HepG2 (cell line): ENCODE results near the gene SWI5. TPM values are rescaled to one million over a fixed set of nuclear protein-coding genes. Genes with fewer than 3 reads are reported as not detected.

Experiments
- AGO2 ChIP-seq: fragments of 200-400 bp; formaldehyde crosslinking; optimal IDR thresholded peaks from 2 replicates; pipeline ENCODE3; 2017; ENCODE audit warnings: mild to moderate bottlenecking, low read depth, low read length, moderate library complexity
- CEBPG ChIP-seq: IDR thresholded peaks from 2 replicates; pipeline ENCODE4 v1.6.1; 2016
- KDM2A ChIP-seq: sonication (generic); formaldehyde crosslinking; IDR thresholded peaks from 2 replicates; pipeline ENCODE4 v1.4.0; 2020; ENCODE audit warnings: low read depth, missing genetic modification reagents, borderline replicate concordance
- MAF1 ChIP-seq: sonication (generic); formaldehyde crosslinking; IDR thresholded peaks from 2 replicates; pipeline ENCODE4 v1.5.0; 2020; ENCODE audit warnings: missing genetic modification reagents, borderline replicate concordance
- MLXIP ChIP-seq: sonication (generic); formaldehyde crosslinking; IDR thresholded peaks from 2 replicates; pipeline ENCODE4 v1.9.0; 2021; ENCODE audit warnings: missing genetic modification reagents, borderline replicate concordance
- POLR2G ChIP-seq: fragments of 200-400 bp; formaldehyde crosslinking; IDR thresholded peaks from 2 replicates; pipeline ENCODE4 v1.6.1; 2018; ENCODE audit warnings: mild to moderate bottlenecking, low read depth, low read length, moderate library complexity
- SALL1 ChIP-seq: sonication (generic); formaldehyde crosslinking; IDR thresholded peaks from 2 replicates; pipeline ENCODE4 v1.8.0; 2022; ENCODE audit warnings: mild to moderate bottlenecking, missing genetic modification reagents
- SP4 ChIP-seq: sonication (generic); formaldehyde crosslinking; IDR thresholded peaks from 2 replicates; pipeline ENCODE4 v1.8.1; 2023; ENCODE audit warnings: mild to moderate bottlenecking, missing genetic modification reagents
- TEAD3 ChIP-seq: optimal IDR thresholded peaks from 2 replicates; pipeline ENCODE3; 2016; ENCODE audit warnings: borderline replicate concordance
- TIGD3 ChIP-seq: sonication (generic); formaldehyde crosslinking; IDR thresholded peaks from 2 replicates; pipeline ENCODE4 v1.5.1; 2020; ENCODE audit warnings: mild to moderate bottlenecking, missing genetic modification reagents, borderline replicate concordance
- UBTF ChIP-seq: sonication (generic); formaldehyde crosslinking; IDR thresholded peaks from 2 replicates; pipeline ENCODE4 v1.4.0; 2020; ENCODE audit warnings: mild to moderate bottlenecking, missing genetic modification reagents
- ZC3H4 ChIP-seq: sonication (generic); formaldehyde crosslinking; IDR thresholded peaks from 2 replicates; pipeline ENCODE4 v1.4.0; 2020; ENCODE audit warnings: missing genetic modification reagents, borderline replicate concordance
- ZFYVE20 ChIP-seq: sonication (generic); formaldehyde crosslinking; IDR thresholded peaks from 2 replicates; pipeline ENCODE4 v1.8.0; 2023; ENCODE audit warnings: low read depth, mild to moderate bottlenecking, moderate library complexity, missing genetic modification reagents, borderline replicate concordance
- ZNF337 ChIP-seq: sonication (generic); formaldehyde crosslinking; IDR thresholded peaks from 2 replicates; pipeline ENCODE4 v1.5.1; 2020; ENCODE audit warnings: missing genetic modification reagents, low read depth, mild to moderate bottlenecking, borderline replicate concordance
- ZNF687 ChIP-seq: sonication (generic); formaldehyde crosslinking; IDR thresholded peaks from 2 replicates; pipeline ENCODE4 v1.5.1; 2020; ENCODE audit warnings: mild to moderate bottlenecking, missing genetic modification reagents, moderate library complexity
- ZNF891 ChIP-seq: sonication (generic); formaldehyde crosslinking; IDR thresholded peaks from 2 replicates; pipeline ENCODE4 v1.5.0; 2020; ENCODE audit warnings: mild to moderate bottlenecking, missing genetic modification reagents
- ZSCAN25 ChIP-seq: sonication (generic); formaldehyde crosslinking; IDR thresholded peaks from 2 replicates; pipeline ENCODE4 v1.8.0; 2022; ENCODE audit warnings: mild to moderate bottlenecking, missing genetic modification reagents
- polyA plus RNA-seq, 8 experiments: library from polyadenylated mRNA; depleted of rRNA in 3 of 8; stranded (reverse) in 7 of 8; unstranded in 1 of 8; fragments of >200 nt; fragmentation: Illumina TruSeq in 4 of 8; extraction: Trizol in 4 of 8; gene quantifications; 2 replicates each; pipeline versions ENCODE4 v1.2.1 to v1.2.3, GENCODE V29; 2011 to 2016; ENCODE audit warnings: low read depth in 4 of 8, missing spikeins in 1 of 8, mixed read lengths in 1 of 8; ENCODE audit not compliant: insufficient read depth in 1 of 8
- total RNA-seq, 5 experiments: library from RNA; depleted of rRNA; stranded (reverse); fragments of >200 nt; fragmentation: Illumina TruSeq; extraction: Trizol; gene quantifications; 2 replicates each; pipeline ENCODE4 v1.2.3, GENCODE V29; 2016; ENCODE audit warnings: low read depth in 1 of 5

The SWI5 gene
- total and polyA plus RNA-seq, 2 of the 13 experiments (the other 11 are each of a cell fraction or from before 2014, with no cell fraction given): 39.2 to 41.0 TPM

- no peak for TF ChIP-seq MLXIP (CRISPR knock-in tag)
- peak; percentile 18; the same call in 1 of the 2 replicates for TF ChIP-seq UBTF (CRISPR knock-in tag)
- TF ChIP-seq ZNF687 (CRISPR knock-in tag): peak; percentile 46
- no peak for TF ChIP-seq TIGD3 (CRISPR knock-in tag)
- TF ChIP-seq TEAD3 (CRISPR knock-in tag): peak; percentile 21
- TF ChIP-seq MAF1: 0 out of 2 replicates have a peak, but pooled peaks have one; percentile 34
- TF ChIP-seq SALL1 (CRISPR knock-in tag): 0 out of 2 replicates have a peak, but pooled peaks have one; percentile 39
- peak; percentile 67 for TF ChIP-seq AGO2
- TF ChIP-seq ZSCAN25: 0 out of 2 replicates have a peak, but pooled peaks have one; percentile 29
- no peak for TF ChIP-seq ZC3H4 (CRISPR knock-in tag)
- no peak for TF ChIP-seq CEBPG (CRISPR knock-in tag)
- no peak; the same call in 1 of the 2 replicates for TF ChIP-seq POLR2G
- no peak for TF ChIP-seq ZFYVE20 (CRISPR knock-in tag)
- peak; percentile 71 for TF ChIP-seq KDM2A
- TF ChIP-seq SP4 (CRISPR knock-in tag): peak; percentile 30; the same call in 1 of the 2 replicates
- TF ChIP-seq ZNF891: no peak
- TF ChIP-seq ZNF337: no peak
These were observed 21.0 kb upstream of the SWI5 start (continued) for GRCh38 chr9:128254855-128255759.
